SHP77 treated with DMSO at 0.1 percent for 48 hours (cell line): ENCODE data around the gene MOB2.
"Not testable (repeated sequence)": the region's sequence is repeated elsewhere in the genome, so short reads cannot be mapped to it uniquely, and the experiment has no call there.

ENCODE experiments used
- DNase-seq: peaks from one replicate; lab custom pipeline; 2025; lab: John Stamatoyannopoulos, UW

MOB2 gene

GRCh38 chr11:1518301-1518700 is 31.7 kb upstream of the MOB2 start:
- no peak for DNase-seq

GRCh38 chr11:1517117-1518005 is 30.8 kb upstream of the MOB2 start:
- DNase-seq: no peak

GRCh38 chr11:1516273-1517067 is 29.9 kb upstream of the MOB2 start:
- DNase-seq: no peak

GRCh38 chr11:1515082-1516060 is 28.8 kb upstream of the MOB2 start:
- DNase-seq: peak; percentile 1

- DNase-seq: no peak
These were observed 27.9 kb upstream of the MOB2 start for GRCh38 chr11:1514336-1515061.

- DNase-seq: no peak
These were observed 27.0 kb upstream of the MOB2 start for GRCh38 chr11:1513326-1514296.

- not testable (repeated sequence) for DNase-seq
These were observed 26.1 kb upstream of the MOB2 start for GRCh38 chr11:1512531-1513258.

GRCh38 chr11:1511937-1512496 is 25.4 kb upstream of the MOB2 start:
- no peak for DNase-seq

GRCh38 chr11:1510928-1511327 is 24.3 kb upstream of the MOB2 start:
- no peak for DNase-seq

- DNase-seq: not testable (repeated sequence)
These were observed 23.8 kb upstream of the MOB2 start for GRCh38 chr11:1510351-1510750.

- no peak for DNase-seq
These were observed 23.2 kb upstream of the MOB2 start for GRCh38 chr11:1509626-1510255.

GRCh38 chr11:1508986-1509385 is 22.4 kb upstream of the MOB2 start:
- DNase-seq: no peak

- DNase-seq: no peak
These were observed 21.9 kb upstream of the MOB2 start for GRCh38 chr11:1508491-1508891.

- DNase-seq: no peak
These were observed 21.0 kb upstream of the MOB2 start for GRCh38 chr11:1507381-1508140.

GRCh38 chr11:1506981-1507380 is 20.4 kb upstream of the MOB2 start:
- DNase-seq: no peak

- DNase-seq: no peak
These were observed 18.9 kb upstream of the MOB2 start for GRCh38 chr11:1505480-1505879.

GRCh38 chr11:1504581-1505290 is 18.2 kb upstream of the MOB2 start:
- no peak for DNase-seq
